GM23338 (cell line): ENCODE measurements around the gene BTBD9.

Source experiments
- CTCF ChIP-seq, 2 experiments: fragments of 200-600 bp in 1 of 2; sonication (generic) in 1 of 2; conservative IDR thresholded peaks; 2 replicates each; pipeline versions ENCODE4 v1.5.1 to v1.6.1; 2016 to 2017; ENCODE audit warnings: antibody characterized with exemption in 2 of 2, low read depth in 2 of 2, mild to moderate bottlenecking in 2 of 2, moderate library complexity in 1 of 2
- EZH2 ChIP-seq: fragments of 200-600 bp; sonication (generic); IDR thresholded peaks from one replicate; pipeline ENCODE4 v1.8.0; 2017; ENCODE audit warnings: antibody characterized with exemption, mild to moderate bottlenecking, low read depth; ENCODE audit not compliant: unreplicated experiment
- EZH2phosphoT487 ChIP-seq: fragments of 200-600 bp; sonication (generic); IDR thresholded peaks from one replicate; pipeline ENCODE4 v1.8.1; 2018; ENCODE audit warnings: antibody characterized with exemption; ENCODE audit not compliant: unreplicated experiment
- POLR2AphosphoS5 ChIP-seq: IDR thresholded peaks from 2 replicates; pipeline ENCODE4 v1.6.1; 2016; ENCODE audit warnings: antibody characterized with exemption, low read depth
- REST ChIP-seq: IDR thresholded peaks from one replicate; pipeline ENCODE4 v1.6.1; 2018; ENCODE audit warnings: antibody characterized with exemption; ENCODE audit not compliant: unreplicated experiment

GRCh38 chr6:38310061-38310460 is 329.7 kb downstream of the BTBD9 start:
- TF ChIP-seq CTCF (conservative IDR thresholded peaks at IDR 0.05; ENCODE audit: low read depth in 2 of 2) (no peak), EZH2 (no peak), POLR2AphosphoS5 (no peak), EZH2phosphoT487 (no peak), REST (no peak)
